ENCODE measurements around the gene PRRC2B. TPM values are rescaled to one million over a fixed set of nuclear protein-coding genes. Genes with fewer than 3 reads are reported as not detected.

The PRRC2B gene
- total and polyA plus RNA-seq, 4 donors: 39.4 to 171 (median 91.4) TPM

- whole genome bisulfite sequencing, 2 donors: 84 to 94% methylated on average over 3 of the region's 3 CpGs
- H3K9me3 ChIP-seq (ENCODE audit: control insufficient read depth in 4 of 4, insufficient read depth in 3 of 4, low read length in 3 of 4): no peaks in the 10 kb centered on the region
These were observed 39.5 kb downstream of the PRRC2B start for GRCh38 chr9:131433302-131433854.

GRCh38 chr9:131434673-131435072 is 40.8 kb downstream of the PRRC2B start:
- no peak for TF ChIP-seq CTCF (IDR thresholded peaks at IDR 0.05; ENCODE audit: control extremely low read depth, extremely low read depth)
- WGBS, 2 donors: 84 to 88% methylated on average over 7 of the region's 7 CpGs
- no peak overlapping the region for H3K27ac ChIP-seq (ENCODE audit: low read depth in 1 of 2, low read length in 1 of 2)
- peaks cover 0 to 4% (median under 1%) of the 10 kb centered on the region in 5 donors for H3K4me1 ChIP-seq (ENCODE audit: control insufficient read depth in 5 of 5, insufficient read depth in 5 of 5, low read length in 5 of 5)
- no peak overlapping the region for H3K9ac ChIP-seq (ENCODE audit: insufficient read depth in 1 of 2, low read length in 2 of 2)
- no peaks in the 10 kb centered on the region for H3K9me3 ChIP-seq (ENCODE audit: control insufficient read depth in 4 of 4, insufficient read depth in 3 of 4, low read length in 3 of 4)
- H3K4me3 ChIP-seq: no peak overlapping the region
- ATAC-seq (ENCODE audit: insufficient read depth, low FRiP score): no peak
- no peak for DNase-seq
- no peaks in the 10 kb centered on the region for H3K27me3 ChIP-seq (ENCODE audit: control insufficient read depth in 3 of 3, insufficient read depth in 3 of 3, low read length in 2 of 3)
- peaks cover 22 to 62% (median 53%) of the 10 kb centered on the region in 4 donors for H3K36me3 ChIP-seq (ENCODE audit: control insufficient read depth in 4 of 4, insufficient read depth in 4 of 4, low read length in 4 of 4)

More at GRCh38 chr9:131433302-131433854, 39.5 kb downstream of the PRRC2B start:
- Histone ChIP-seq H3K4me1 (ENCODE audit: control insufficient read depth in 5 of 5, insufficient read depth in 5 of 5, low read length in 5 of 5) (peaks cover 0 to 12% (median 10%) of the 10 kb centered on the region in 5 donors), H3K36me3 (ENCODE audit: control insufficient read depth in 4 of 4, insufficient read depth in 4 of 4, low read length in 4 of 4) (peaks cover 11 to 49% (median 42%) of the 10 kb centered on the region in 4 donors), H3K9ac (ENCODE audit: insufficient read depth in 1 of 2, low read length in 2 of 2) (no peak overlapping the region), H3K27me3 (ENCODE audit: control insufficient read depth in 3 of 3, insufficient read depth in 3 of 3, low read length in 2 of 3) (no peaks in the 10 kb centered on the region), H3K27ac (ENCODE audit: low read depth in 1 of 2, low read length in 1 of 2) (peak overlapping the region in 1 of 2 donors; percentile 22), H3K4me3 (no peak overlapping the region)
- no peak for DNase-seq
- TF ChIP-seq CTCF (IDR thresholded peaks at IDR 0.05; ENCODE audit: control extremely low read depth, extremely low read depth): no peak
- no peak for ATAC-seq (ENCODE audit: insufficient read depth, low FRiP score)

- TF ChIP-seq CTCF (IDR thresholded peaks at IDR 0.05; ENCODE audit: control extremely low read depth, extremely low read depth): no peak
- WGBS, 2 donors: 82 to 92% methylated on average over 12 of the region's 12 CpGs
- no peaks in the 10 kb centered on the region for H3K27me3 ChIP-seq (ENCODE audit: control insufficient read depth in 3 of 3, insufficient read depth in 3 of 3, low read length in 2 of 3)
- H3K4me1 ChIP-seq (ENCODE audit: control insufficient read depth in 5 of 5, insufficient read depth in 5 of 5, low read length in 5 of 5): peaks cover 0 to 4% (median 0%) of the 10 kb centered on the region in 5 donors
- no peak overlapping the region for H3K9ac ChIP-seq (ENCODE audit: insufficient read depth in 1 of 2, low read length in 2 of 2)
- no peak overlapping the region for H3K4me3 ChIP-seq
- peak overlapping the region in 1 of 2 donors; percentile 7 for H3K27ac ChIP-seq (ENCODE audit: low read depth in 1 of 2, low read length in 1 of 2)
- ATAC-seq (ENCODE audit: insufficient read depth, low FRiP score) (no peak), DNase-seq (no peak)
- H3K36me3 ChIP-seq (ENCODE audit: control insufficient read depth in 4 of 4, insufficient read depth in 4 of 4, low read length in 4 of 4): peaks cover 35 to 73% (median 54%) of the 10 kb centered on the region in 4 donors
- no peaks in the 10 kb centered on the region for H3K9me3 ChIP-seq (ENCODE audit: control insufficient read depth in 4 of 4, insufficient read depth in 3 of 4, low read length in 3 of 4)
These were observed 42.5 kb downstream of the PRRC2B start for GRCh38 chr9:131436376-131436775.
